HG03565 (cell line): ENCODE data around the gene GNG5.
"Not testable (repeated sequence)": the region's sequence is repeated elsewhere in the genome, so short reads cannot be mapped to it uniquely, and the experiment has no call there.

Experiments
- ATAC-seq: cut with Tn5 transposase; IDR thresholded peaks from one replicate; pipeline ENCODE4 v1.9.1; 2021; ENCODE audit warnings: mild to moderate bottlenecking, moderate library complexity; ENCODE audit not compliant: unreplicated experiment

The GNG5 gene

DNA sequence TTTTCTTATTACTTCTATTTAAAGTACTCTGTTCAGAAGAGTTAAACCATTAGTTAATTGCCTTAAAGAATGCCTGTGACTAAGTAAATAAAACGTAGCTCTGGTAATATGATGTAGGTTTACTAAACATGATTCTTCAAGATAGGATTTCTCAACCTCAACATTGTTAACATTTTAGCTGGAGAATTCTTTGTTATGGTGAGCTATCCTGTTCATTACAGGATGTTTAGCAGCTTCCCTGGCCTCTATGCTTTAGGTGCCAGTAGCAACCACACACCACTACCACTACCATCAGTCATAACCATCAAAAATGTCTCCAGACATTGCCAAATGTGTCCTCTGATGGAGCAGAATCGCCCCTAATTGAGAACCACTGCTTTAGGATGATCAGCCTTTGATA is 16.6 kb downstream of the GNG5 start:
- ATAC-seq = no peak

GRCh38 chr1:84488107-84488506 is 18.3 kb downstream of the GNG5 start:
- ATAC-seq = no peak

GRCh38 chr1:84481317-84481716 is 25.1 kb downstream of the GNG5 start:
- ATAC-seq = no peak

GRCh38 chr1:84480650-84481049 is 25.7 kb downstream of the GNG5 start:
- peak; percentile 37 for ATAC-seq

GRCh38 chr1:84479998-84480397 is 26.4 kb downstream of the GNG5 start:
- peak; percentile 16 for ATAC-seq

DNA sequence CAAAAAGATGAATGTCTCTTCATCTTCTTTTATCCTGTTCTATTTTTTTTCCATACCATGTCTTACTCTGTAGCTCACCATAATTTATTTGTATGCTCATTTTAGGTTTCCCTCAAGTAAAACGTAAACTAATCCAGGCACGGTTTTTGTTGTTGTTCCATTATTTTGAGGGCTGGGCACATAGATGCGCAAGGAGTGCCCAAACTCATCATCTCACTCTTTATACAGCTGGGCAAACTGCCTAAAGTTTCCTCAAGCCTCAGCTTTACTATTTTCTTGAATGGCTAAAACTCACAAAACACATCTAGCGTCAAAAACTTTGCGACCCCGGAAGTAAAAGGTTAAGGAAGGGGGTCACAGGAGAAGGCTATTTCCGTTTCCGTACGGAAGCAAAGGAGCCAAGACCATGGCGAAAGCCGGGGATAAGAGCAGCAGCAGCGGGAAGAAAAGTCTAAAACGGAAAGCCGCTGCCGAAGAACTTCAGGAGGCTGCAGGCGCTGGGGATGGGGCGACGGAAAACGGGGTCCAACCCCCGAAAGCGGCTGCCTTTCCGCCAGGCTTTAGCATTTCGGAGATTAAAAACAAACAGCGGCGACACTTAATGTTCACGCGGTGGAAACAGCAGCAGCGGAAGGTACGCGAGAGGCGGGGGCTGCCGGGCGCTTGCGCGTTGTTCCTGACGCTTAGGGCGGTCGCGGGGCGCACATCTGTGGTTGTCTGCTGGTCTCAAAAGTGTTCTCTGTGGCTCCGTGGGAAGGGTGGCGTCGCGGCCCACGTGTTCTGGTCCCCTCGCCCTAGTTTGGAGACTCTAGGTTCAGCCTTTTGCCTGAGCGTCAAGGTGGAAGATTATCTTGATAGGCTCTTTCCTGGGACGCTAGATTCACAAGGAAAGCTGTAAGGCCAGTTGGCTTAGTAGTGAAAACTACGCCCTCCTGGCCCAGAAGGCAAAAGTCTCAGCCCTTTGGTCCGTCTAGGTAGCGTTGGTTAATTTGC is 27.2 kb downstream of the GNG5 start, which contains the start of gene RPF1:
Gene RPF1 (plus strand): TSS at position 391 of the 993 bp plus-strand sequence. CDS start 16 bp downstream, at position 407.
- peak; percentile 81 for ATAC-seq

DNA sequence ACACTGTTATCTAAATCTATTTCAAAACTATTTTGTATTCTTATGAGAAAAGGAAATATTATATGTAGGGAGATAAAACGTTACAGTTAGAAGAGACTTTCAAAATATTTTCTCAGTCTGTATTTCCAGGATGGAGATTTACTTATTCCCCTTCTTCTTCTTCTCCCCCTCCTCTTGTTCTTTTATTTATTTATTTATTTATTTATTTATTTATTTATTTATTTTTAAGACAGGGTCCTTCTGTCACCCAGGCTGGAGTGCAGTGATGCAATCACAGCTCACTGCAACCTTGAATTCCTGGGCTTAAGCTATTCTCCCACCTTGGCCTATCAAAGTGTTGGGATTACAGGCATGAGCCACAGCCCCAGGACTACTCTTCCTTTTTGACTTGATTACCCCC is 30.2 kb downstream of the GNG5 start:
- ATAC-seq = no peak

- no peak for ATAC-seq
Measured at GRCh38 chr1:84467298-84467697, 39.1 kb downstream of the GNG5 start.

GRCh38 chr1:84462118-84462517 is 44.3 kb downstream of the GNG5 start:
- ATAC-seq = no peak

DNA sequence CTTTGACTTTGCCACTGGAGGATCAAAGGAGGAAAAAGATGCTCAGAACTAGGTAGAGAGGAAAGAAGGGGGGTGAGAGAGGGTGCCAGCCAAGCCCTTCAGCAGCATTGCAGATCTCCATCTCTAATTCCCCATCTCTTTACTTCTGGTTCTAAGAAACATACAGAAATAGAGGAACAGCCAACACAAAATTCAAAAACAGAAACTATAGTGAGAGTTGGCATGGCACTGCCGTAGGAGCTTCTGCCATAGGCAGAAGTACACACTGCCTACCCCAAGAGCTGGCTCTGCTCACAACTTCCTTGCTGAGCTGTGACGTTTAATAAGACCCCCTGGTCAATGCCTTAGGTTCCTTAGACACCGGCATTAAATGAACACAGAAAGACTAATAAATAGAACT is 53.9 kb downstream of the GNG5 start:
- ATAC-seq = no peak

- no peak for ATAC-seq
Measured at GRCh38 chr1:84450910-84451309, 55.5 kb downstream of the GNG5 start.

- not testable (repeated sequence) for ATAC-seq
Measured at GRCh38 chr1:84448704-84449103, 57.7 kb downstream of the GNG5 start.
